DOHH2 (cell line): ENCODE results near the gene CBL.
"Not testable (repeated sequence)": the region's sequence is repeated elsewhere in the genome, so short reads cannot be mapped to it uniquely, and the experiment has no call there.

Source experiments
- H3F3A ChIP-seq: fragments of 200-600 bp; sonication (generic), shearing (Covaris generic); 2 replicates; pipeline ENCODE4 v1.6.0; 2016; ENCODE audit warnings: antibody characterized with exemption, mild to moderate bottlenecking; ENCODE audit not compliant: control insufficient read depth, insufficient read depth
- H3K27ac ChIP-seq: fragments of 200-600 bp; sonication (generic); 2 replicates; pipeline ENCODE4 v1.5.1; 2014; ENCODE audit warnings: low read depth, mild to moderate bottlenecking, low read length, moderate library complexity
- H3K27me3 ChIP-seq: fragments of 200-600 bp; sonication (generic); 2 replicates; pipeline ENCODE4 v1.6.1; 2014; ENCODE audit warnings: mild to moderate bottlenecking, low read length, mixed read lengths; ENCODE audit not compliant: control insufficient read depth
- H3K36me3 ChIP-seq: fragments of 200-600 bp; sonication (generic); 2 replicates; pipeline ENCODE4 v1.6.1; 2014; ENCODE audit warnings: mild to moderate bottlenecking, low read length, moderate library complexity, mixed read lengths; ENCODE audit not compliant: control insufficient read depth
- H3K4me1 ChIP-seq: fragments of 200-600 bp; sonication (generic); 2 replicates; pipeline ENCODE4 v1.6.1; 2014; ENCODE audit warnings: mild to moderate bottlenecking, low read length, mixed read lengths; ENCODE audit not compliant: control insufficient read depth
- H3K4me2 ChIP-seq: fragments of 200-600 bp; sonication (generic); 2 replicates; pipeline ENCODE4 v1.6.0; 2014; ENCODE audit warnings: mild to moderate bottlenecking, low read length, moderate library complexity
- H3K4me3 ChIP-seq: fragments of 200-600 bp; sonication (generic); 2 replicates; pipeline ENCODE4 v1.5.1; 2014; ENCODE audit warnings: mild to moderate bottlenecking, low read length, mixed read lengths
- H3K79me2 ChIP-seq: fragments of 200-600 bp; sonication (generic); 2 replicates; pipeline ENCODE4 v1.6.1; 2014; ENCODE audit warnings: mild to moderate bottlenecking, low read length, mixed read lengths; ENCODE audit not compliant: control insufficient read depth
- H3K9me2 ChIP-seq: fragments of 200-600 bp; sonication (generic); replicated peaks from 2 replicates; pipeline ENCODE4 v1.6.1; 2014; ENCODE audit warnings: mild to moderate bottlenecking, low read length, mixed read lengths; ENCODE audit not compliant: control insufficient read depth
- H3K9me3 ChIP-seq: fragments of 200-600 bp; sonication (generic); 2 replicates; pipeline ENCODE4 v1.6.1; 2014; ENCODE audit warnings: antibody characterized with exemption, low read length, mixed read lengths; ENCODE audit not compliant: control insufficient read depth, insufficient read depth
- H4K20me1 ChIP-seq: fragments of 200-600 bp; sonication (generic); 2 replicates; pipeline ENCODE4 v1.6.0; 2014; ENCODE audit warnings: low read depth, mild to moderate bottlenecking, antibody characterized with exemption, low read length, moderate library complexity; ENCODE audit not compliant: control insufficient read depth, insufficient read depth
- EZH2phosphoT487 ChIP-seq: fragments of 200-600 bp; sonication (generic); IDR thresholded peaks from 2 replicates; pipeline ENCODE4 v1.6.1; 2017; ENCODE audit warnings: borderline replicate concordance, mild to moderate bottlenecking, antibody characterized with exemption, low read length, moderate library complexity, mixed read lengths
- TF ChIP-seq, protein P1 (sequence below): fragments of 200-600 bp; sonication (generic); IDR thresholded peaks from one replicate; pipeline ENCODE4 v1.5.1; 2014; ENCODE audit warnings: antibody characterized with exemption, mild to moderate bottlenecking, low read depth, low read length; ENCODE audit not compliant: poor library complexity, severe bottlenecking

CBL gene

DNA sequence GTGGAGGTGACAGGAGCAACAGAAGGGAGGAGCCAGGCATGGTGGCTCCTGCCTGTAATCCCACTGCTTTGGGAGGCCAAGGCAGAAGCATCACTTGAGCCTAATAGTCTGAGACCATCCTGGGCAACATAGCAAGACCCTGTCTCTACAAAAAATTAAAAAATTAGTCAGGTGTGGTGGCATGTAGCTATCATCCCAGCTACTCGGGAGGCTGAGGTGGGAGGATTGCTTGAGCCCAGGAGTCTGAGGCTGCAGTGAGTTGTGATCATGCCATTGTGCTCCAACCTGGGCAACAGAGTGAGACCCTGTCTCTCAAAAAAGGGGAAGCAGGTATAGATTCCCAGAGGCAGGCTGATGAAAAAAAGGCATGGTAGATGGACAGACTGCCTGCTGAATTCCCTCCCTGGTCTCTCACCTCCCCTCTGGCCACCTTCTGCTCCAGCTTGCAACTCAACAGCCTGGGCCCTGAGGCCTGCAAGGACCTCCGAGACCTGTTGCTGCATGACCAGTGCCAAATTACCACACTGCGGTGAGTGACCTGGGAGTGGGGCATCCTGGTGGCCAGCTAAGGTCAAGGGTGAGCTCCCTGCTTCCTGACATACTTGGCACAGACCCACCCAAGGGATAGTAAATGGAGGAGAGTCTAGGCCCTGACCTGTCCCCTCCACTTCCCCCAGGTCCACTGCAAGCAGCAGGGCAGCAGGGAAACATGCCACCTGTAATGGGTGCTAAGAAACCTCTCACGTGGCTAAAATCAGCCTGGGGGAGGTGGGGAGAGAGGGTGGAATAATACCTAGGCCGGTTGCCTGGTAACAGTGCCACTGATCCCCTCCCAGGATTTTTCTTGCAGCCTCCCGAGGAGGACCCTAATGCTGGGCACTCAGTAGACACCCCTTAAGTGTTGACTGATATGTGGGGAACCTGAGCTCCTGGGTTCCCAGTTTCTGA lies 25.1 kb upstream of the CBL start:
- H3F3A ChIP-seq, result no peaks in the 10 kb centered on the region
- no peaks in the 10 kb centered on the region for H3K79me2 ChIP-seq
- no peaks in the 10 kb centered on the region for H4K20me1 ChIP-seq
- no peaks in the 10 kb centered on the region for H3K9me3 ChIP-seq
- H3K27me3 ChIP-seq, result no peaks in the 10 kb centered on the region
- 0 out of 2 replicates have a peak, but pooled peaks cover 3% of the 10 kb centered on the region for H3K36me3 ChIP-seq
- no peak overlapping the region for H3K27ac ChIP-seq
- H3K4me1 ChIP-seq, result peaks cover 4% of the 10 kb centered on the region; the same call in 1 of the 2 replicates
- TF ChIP-seq, protein P1, sequence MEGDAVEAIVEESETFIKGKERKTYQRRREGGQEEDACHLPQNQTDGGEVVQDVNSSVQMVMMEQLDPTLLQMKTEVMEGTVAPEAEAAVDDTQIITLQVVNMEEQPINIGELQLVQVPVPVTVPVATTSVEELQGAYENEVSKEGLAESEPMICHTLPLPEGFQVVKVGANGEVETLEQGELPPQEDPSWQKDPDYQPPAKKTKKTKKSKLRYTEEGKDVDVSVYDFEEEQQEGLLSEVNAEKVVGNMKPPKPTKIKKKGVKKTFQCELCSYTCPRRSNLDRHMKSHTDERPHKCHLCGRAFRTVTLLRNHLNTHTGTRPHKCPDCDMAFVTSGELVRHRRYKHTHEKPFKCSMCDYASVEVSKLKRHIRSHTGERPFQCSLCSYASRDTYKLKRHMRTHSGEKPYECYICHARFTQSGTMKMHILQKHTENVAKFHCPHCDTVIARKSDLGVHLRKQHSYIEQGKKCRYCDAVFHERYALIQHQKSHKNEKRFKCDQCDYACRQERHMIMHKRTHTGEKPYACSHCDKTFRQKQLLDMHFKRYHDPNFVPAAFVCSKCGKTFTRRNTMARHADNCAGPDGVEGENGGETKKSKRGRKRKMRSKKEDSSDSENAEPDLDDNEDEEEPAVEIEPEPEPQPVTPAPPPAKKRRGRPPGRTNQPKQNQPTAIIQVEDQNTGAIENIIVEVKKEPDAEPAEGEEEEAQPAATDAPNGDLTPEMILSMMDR, result no peak
- TF ChIP-seq EZH2phosphoT487, result no peak
- no peaks in the 10 kb centered on the region for H3K9me2 ChIP-seq
- H3K4me3 ChIP-seq, result no peak overlapping the region
- no peak overlapping the region for H3K4me2 ChIP-seq

DNA sequence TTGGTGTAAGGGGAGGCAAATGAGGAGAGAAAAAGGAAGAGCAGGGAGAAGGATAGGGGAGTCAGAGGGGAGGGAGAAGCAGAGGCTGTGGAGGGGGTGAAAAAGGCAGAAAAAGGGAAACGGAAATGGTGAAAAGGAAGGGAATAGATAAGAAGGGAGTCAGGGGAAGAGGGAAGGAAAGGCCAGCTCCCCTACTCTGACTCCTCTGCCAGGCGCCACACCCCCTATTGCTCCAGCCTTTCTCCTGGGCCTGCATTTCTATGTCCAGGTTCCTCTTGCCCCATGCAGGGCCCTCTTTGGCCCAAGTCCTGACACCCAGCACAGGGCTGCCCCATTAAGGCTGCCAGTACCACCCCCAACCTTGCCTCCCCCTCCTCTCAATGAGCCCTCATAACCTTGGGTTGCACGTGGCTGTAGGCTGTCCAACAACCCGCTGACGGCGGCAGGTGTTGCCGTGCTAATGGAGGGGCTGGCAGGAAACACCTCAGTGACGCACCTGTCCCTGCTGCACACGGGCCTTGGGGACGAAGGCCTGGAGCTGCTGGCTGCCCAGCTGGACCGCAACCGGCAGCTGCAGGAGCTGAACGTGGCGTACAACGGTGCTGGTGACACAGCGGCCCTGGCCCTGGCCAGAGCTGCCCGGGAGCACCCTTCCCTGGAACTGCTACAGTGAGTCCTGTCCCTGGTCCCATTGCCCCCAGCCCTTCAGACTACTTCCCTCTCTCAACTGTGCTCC lies 24.3 kb upstream of the CBL start:
- Histone ChIP-seq H4K20me1 (no peaks in the 10 kb centered on the region), H3K4me1 (peaks cover 4% of the 10 kb centered on the region; the same call in 1 of the 2 replicates), H3K27me3 (no peaks in the 10 kb centered on the region), H3K27ac (no peak overlapping the region), H3K9me3 (no peaks in the 10 kb centered on the region), H3F3A (no peaks in the 10 kb centered on the region), H3K9me2 (no peaks in the 10 kb centered on the region), H3K4me2 (no peak overlapping the region), H3K79me2 (no peaks in the 10 kb centered on the region), H3K36me3 (0 out of 2 replicates have a peak, but pooled peaks cover 3% of the 10 kb centered on the region), H3K4me3 (no peak overlapping the region)
- TF ChIP-seq, protein P1, result no peak
- no peak for TF ChIP-seq EZH2phosphoT487

DNA sequence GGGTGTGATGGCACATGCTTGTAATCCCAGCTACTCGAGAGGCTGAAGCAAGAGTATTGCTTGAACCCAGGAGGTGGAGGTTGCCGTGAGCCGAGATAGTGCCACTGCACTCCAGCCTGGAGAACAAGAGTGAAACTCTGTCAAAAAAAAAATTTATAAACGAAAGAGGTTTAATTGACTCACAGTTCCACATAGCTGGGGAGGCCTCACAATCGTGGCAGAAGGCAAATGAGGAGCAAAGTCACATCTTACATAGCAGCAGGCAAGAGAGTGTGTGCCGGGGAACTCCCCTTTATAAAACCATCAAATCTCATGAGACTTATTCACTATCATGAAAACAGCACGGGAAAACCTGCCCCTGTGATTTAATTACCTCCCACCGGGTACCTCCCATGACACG lies 21.7 kb upstream of the CBL start:
- not testable (repeated sequence) for H3K79me2 ChIP-seq, H4K20me1 ChIP-seq, H3K27me3 ChIP-seq, H3K4me3 ChIP-seq, H3K36me3 ChIP-seq, H3K9me3 ChIP-seq, H3K27ac ChIP-seq, H3F3A ChIP-seq, H3K9me2 ChIP-seq, H3K4me1 ChIP-seq, H3K4me2 ChIP-seq
